GM12875 (cell line): ENCODE results near the gene PPP6R1.

ENCODE experiments used
- H3K4me3 ChIP-seq: one replicate; pipeline ENCODE4 v1.5.1; 2011; ENCODE audit warnings: low read depth, low read length, control low read depth
- TF ChIP-seq, protein P1 (sequence below): IDR thresholded peaks from 2 replicates; pipeline ENCODE4 v1.5.1; 2011; ENCODE audit warnings: low read depth, mild to moderate bottlenecking, control low read depth, inconsistent platforms, low read length, moderate library complexity, borderline replicate concordance; ENCODE audit not compliant: insufficient read depth

The PPP6R1 gene

GRCh38 chr19:55247621-55248099 is 11.2 kb downstream of the PPP6R1 start:
- H3K4me3 ChIP-seq: no peak overlapping the region
- TF ChIP-seq, protein P1, sequence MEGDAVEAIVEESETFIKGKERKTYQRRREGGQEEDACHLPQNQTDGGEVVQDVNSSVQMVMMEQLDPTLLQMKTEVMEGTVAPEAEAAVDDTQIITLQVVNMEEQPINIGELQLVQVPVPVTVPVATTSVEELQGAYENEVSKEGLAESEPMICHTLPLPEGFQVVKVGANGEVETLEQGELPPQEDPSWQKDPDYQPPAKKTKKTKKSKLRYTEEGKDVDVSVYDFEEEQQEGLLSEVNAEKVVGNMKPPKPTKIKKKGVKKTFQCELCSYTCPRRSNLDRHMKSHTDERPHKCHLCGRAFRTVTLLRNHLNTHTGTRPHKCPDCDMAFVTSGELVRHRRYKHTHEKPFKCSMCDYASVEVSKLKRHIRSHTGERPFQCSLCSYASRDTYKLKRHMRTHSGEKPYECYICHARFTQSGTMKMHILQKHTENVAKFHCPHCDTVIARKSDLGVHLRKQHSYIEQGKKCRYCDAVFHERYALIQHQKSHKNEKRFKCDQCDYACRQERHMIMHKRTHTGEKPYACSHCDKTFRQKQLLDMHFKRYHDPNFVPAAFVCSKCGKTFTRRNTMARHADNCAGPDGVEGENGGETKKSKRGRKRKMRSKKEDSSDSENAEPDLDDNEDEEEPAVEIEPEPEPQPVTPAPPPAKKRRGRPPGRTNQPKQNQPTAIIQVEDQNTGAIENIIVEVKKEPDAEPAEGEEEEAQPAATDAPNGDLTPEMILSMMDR: no peak

GRCh38 chr19:55246462-55247451 is 12.1 kb downstream of the PPP6R1 start:
- TF ChIP-seq, protein P1: no peak
- no peak overlapping the region for H3K4me3 ChIP-seq

GRCh38 chr19:55245236-55245904 is 13.4 kb downstream of the PPP6R1 start:
- TF ChIP-seq, protein P1: no peak
- H3K4me3 ChIP-seq: no peak overlapping the region

GRCh38 chr19:55244004-55244680 is 14.7 kb downstream of the PPP6R1 start:
- no peak overlapping the region for H3K4me3 ChIP-seq
- TF ChIP-seq, protein P1: no peak

DNA sequence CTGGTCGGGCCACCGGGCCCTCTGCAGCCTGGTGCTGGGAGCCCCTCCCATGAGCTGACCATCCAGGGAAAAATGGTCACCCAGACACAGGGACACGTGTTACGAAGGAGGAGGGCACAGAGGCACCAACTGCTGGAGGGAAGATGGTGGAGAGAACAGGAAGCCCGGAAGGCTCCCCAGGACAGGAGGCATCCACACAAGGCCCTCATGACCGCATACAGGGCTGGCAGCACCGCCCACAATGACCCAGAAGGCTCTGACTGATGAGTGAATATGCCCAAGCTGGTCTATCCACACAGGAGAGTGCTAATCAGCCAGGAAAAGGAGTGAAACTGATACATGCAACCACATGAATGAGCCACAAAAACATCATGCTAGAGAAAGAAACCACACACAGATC is 16.3 kb downstream of the PPP6R1 start:
- H3K4me3 ChIP-seq: no peak overlapping the region
- TF ChIP-seq, protein P1: no peak

DNA sequence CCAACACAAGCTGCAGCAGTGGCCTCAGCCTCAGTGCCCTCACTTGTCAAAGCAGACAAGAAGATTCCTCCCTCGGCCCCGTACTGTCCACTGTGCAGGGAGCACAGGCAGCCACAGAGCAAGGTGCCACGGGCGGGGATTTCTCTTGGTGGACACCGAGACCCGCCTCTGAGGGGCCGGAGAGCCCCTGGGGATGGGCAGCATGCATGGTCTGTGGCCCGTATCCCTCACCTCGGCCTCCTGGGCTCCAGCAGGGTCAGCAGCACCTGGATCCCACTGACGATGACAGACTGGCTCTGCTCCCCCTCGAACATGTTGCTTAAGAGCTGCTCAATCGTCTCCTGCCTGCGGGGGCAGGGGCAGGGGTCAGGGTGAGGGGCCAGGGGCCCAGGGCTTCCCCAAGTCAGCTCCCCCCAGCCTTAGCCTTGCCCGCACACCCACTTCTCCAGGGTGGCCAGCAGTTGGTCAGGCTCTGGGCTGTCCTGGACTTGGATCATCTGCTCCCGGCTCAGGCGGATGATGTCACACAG is 16.8 kb downstream of the PPP6R1 start:
- TF ChIP-seq, protein P1: no peak
- H3K4me3 ChIP-seq: no peak overlapping the region
